Liver (tissue), 3 donors: ENCODE measurements around the gene SNAP25.

ENCODE experiments used
- CTCF ChIP-seq: fragments of 150-350 bp; IDR thresholded peaks from 2 replicates; pipeline ENCODE4 v1.5.1; 2017; ENCODE audit warnings: improper control_type of control experiment, low read depth, low read length; ENCODE audit not compliant: missing input control
- GABPA ChIP-seq, 2 donors: IDR thresholded peaks in 1 of 2; conservative IDR thresholded peaks in 1 of 2; 2 replicates each; pipeline ENCODE4 v1.6.1; 2016; ENCODE audit warnings: antibody characterized with exemption in 2 of 2, mild to moderate bottlenecking in 1 of 2, moderate library complexity in 1 of 2
- HNF4G ChIP-seq: IDR thresholded peaks from 2 replicates; pipeline ENCODE4 v1.6.1; 2016; ENCODE audit warnings: antibody characterized with exemption
- JUND ChIP-seq, 2 donors: IDR thresholded peaks; 2 replicates each; pipeline ENCODE4 v1.6.1; 2016; ENCODE audit warnings: antibody characterized with exemption in 2 of 2
- MAX ChIP-seq: IDR thresholded peaks from 2 replicates; pipeline ENCODE4 v1.6.1; 2016; ENCODE audit warnings: antibody characterized with exemption
- RAD21 ChIP-seq, 2 donors: IDR thresholded peaks; 2 replicates each; pipeline ENCODE4 v1.6.1; 2016; ENCODE audit warnings: antibody characterized with exemption in 2 of 2, mild to moderate bottlenecking in 2 of 2
- REST ChIP-seq: IDR thresholded peaks from 2 replicates; pipeline ENCODE4 v1.6.1; 2016; ENCODE audit warnings: antibody characterized with exemption, mild to moderate bottlenecking
- donor health status: healthy.
- donor health status: healthy.

GRCh38 chr20:10255846-10256245 is 37.2 kb downstream of the SNAP25 start:
- TF ChIP-seq JUND (IDR thresholded peaks at IDR 0.05) (no peak), CTCF (no peak), HNF4G (no peak), MAX (no peak), GABPA (IDR thresholded peaks at IDR 0.05 in 1 of 2, conservative IDR thresholded peaks at IDR 0.05 in 1 of 2) (no peak), REST (no peak), RAD21 (IDR thresholded peaks at IDR 0.05) (no peak)
